HepG2 (cell line): ENCODE measurements around the gene TRIM28. TPM values are rescaled to one million over a fixed set of nuclear protein-coding genes. Genes with fewer than 3 reads are reported as not detected.

ENCODE experiments used
- CSRNP2 ChIP-seq: sonication (generic); formaldehyde crosslinking; conservative IDR thresholded peaks from 2 replicates; pipeline ENCODE4 v1.8.0; 2022; ENCODE audit warnings: low read depth, missing genetic modification reagents
- FOXK2 ChIP-seq: fragments of 450-650 bp; IDR thresholded peaks from 2 replicates; pipeline ENCODE4 v1.6.1; 2016
- HINFP ChIP-seq: sonication (generic); formaldehyde crosslinking; IDR thresholded peaks from 2 replicates; pipeline ENCODE4 v1.4.0; 2020; ENCODE audit warnings: low read depth, mild to moderate bottlenecking, missing genetic modification reagents
- HNF4A ChIP-seq: sonication (generic); formaldehyde crosslinking; IDR thresholded peaks from 2 replicates; pipeline ENCODE4 v1.4.0; 2020; ENCODE audit warnings: missing genetic modification reagents
- MED1 ChIP-seq: sonication (generic); formaldehyde crosslinking; IDR thresholded peaks from 2 replicates; pipeline ENCODE4 v1.4.0; 2020; ENCODE audit warnings: missing genetic modification reagents
- NR2F6 ChIP-seq, 2 experiments: IDR thresholded peaks; 2 replicates each; pipeline ENCODE4 v1.6.1; 2016; ENCODE audit warnings: antibody characterized with exemption in 1 of 2, mild to moderate bottlenecking in 1 of 2
- NR3C1 ChIP-seq: sonication (generic); formaldehyde crosslinking; IDR thresholded peaks from 2 replicates; pipeline ENCODE4 v1.4.0; 2020; ENCODE audit warnings: missing genetic modification reagents
- PAWR ChIP-seq: sonication (generic); formaldehyde crosslinking; IDR thresholded peaks from 2 replicates; pipeline ENCODE4 v1.4.0; 2020; ENCODE audit warnings: missing genetic modification reagents, mild to moderate bottlenecking, borderline replicate concordance
- POGZ ChIP-seq: sonication (generic); formaldehyde crosslinking; IDR thresholded peaks from 2 replicates; pipeline ENCODE4 v1.4.0; 2020; ENCODE audit warnings: mild to moderate bottlenecking, missing genetic modification reagents
- RARA ChIP-seq: IDR thresholded peaks from 2 replicates; pipeline ENCODE4 v1.6.1; 2016; ENCODE audit warnings: missing genetic modification reagents, missing compliant biosample characterization
- RELA ChIP-seq: sonication (generic); formaldehyde crosslinking; IDR thresholded peaks from 2 replicates; pipeline ENCODE4 v1.4.0; 2020; ENCODE audit warnings: missing genetic modification reagents
- SALL1 ChIP-seq: sonication (generic); formaldehyde crosslinking; IDR thresholded peaks from 2 replicates; pipeline ENCODE4 v1.8.0; 2022; ENCODE audit warnings: mild to moderate bottlenecking, missing genetic modification reagents
- SRY ChIP-seq: sonication (generic); formaldehyde crosslinking; IDR thresholded peaks from 2 replicates; pipeline ENCODE4 v1.8.0; 2022; ENCODE audit warnings: mild to moderate bottlenecking, missing genetic modification reagents
- TFAP4 ChIP-seq: sonication (generic); IDR thresholded peaks from 2 replicates; pipeline ENCODE4 v1.6.1; 2016; ENCODE audit warnings: low read depth, borderline replicate concordance
- ZMAT3 ChIP-seq: sonication (generic); formaldehyde crosslinking; conservative IDR thresholded peaks from 2 replicates; pipeline ENCODE4 v1.7.0; 2021; ENCODE audit warnings: missing genetic modification reagents
- ZNF180 ChIP-seq: sonication (generic); formaldehyde crosslinking; IDR thresholded peaks from 2 replicates; pipeline ENCODE4 v1.4.0; 2020; ENCODE audit warnings: low read depth, missing genetic modification reagents, borderline replicate concordance
- ZNF281 ChIP-seq: sonication (generic); formaldehyde crosslinking; IDR thresholded peaks from 2 replicates; pipeline ENCODE4 v1.4.0; 2020; ENCODE audit warnings: missing genetic modification reagents, borderline replicate concordance
- ZNF451 ChIP-seq: sonication (generic); formaldehyde crosslinking; IDR thresholded peaks from 2 replicates; pipeline ENCODE4 v1.5.0; 2020; ENCODE audit warnings: mild to moderate bottlenecking, missing genetic modification reagents
- ZNF468 ChIP-seq: sonication (generic); formaldehyde crosslinking; IDR thresholded peaks from 2 replicates; pipeline ENCODE4 v1.8.0; 2022; ENCODE audit warnings: mild to moderate bottlenecking, moderate library complexity, missing genetic modification reagents
- ZNF644 ChIP-seq: IDR thresholded peaks from 2 replicates; pipeline ENCODE4 v1.6.1; 2016; ENCODE audit warnings: low read depth
- ZNF775 ChIP-seq: sonication (generic); formaldehyde crosslinking; IDR thresholded peaks from 2 replicates; pipeline ENCODE4 v1.4.0; 2020; ENCODE audit warnings: missing genetic modification reagents, mild to moderate bottlenecking, moderate library complexity, borderline replicate concordance
- ZNF790 ChIP-seq: sonication (generic); formaldehyde crosslinking; IDR thresholded peaks from 2 replicates; pipeline ENCODE4 v1.8.0; 2022; ENCODE audit warnings: missing genetic modification reagents, mild to moderate bottlenecking, borderline replicate concordance
- ZSCAN30 ChIP-seq: sonication (generic); formaldehyde crosslinking; IDR thresholded peaks from 2 replicates; pipeline ENCODE4 v1.5.0; 2020; ENCODE audit warnings: mild to moderate bottlenecking, missing genetic modification reagents
- ZSCAN9 ChIP-seq: IDR thresholded peaks from 2 replicates; pipeline ENCODE4 v1.6.1; 2016; ENCODE audit warnings: borderline replicate concordance
- polyA plus RNA-seq, 8 experiments: library from polyadenylated mRNA; depleted of rRNA in 3 of 8; stranded (reverse) in 7 of 8; unstranded in 1 of 8; fragments of >200 nt; fragmentation: Illumina TruSeq in 4 of 8; extraction: Trizol in 4 of 8; gene quantifications; 2 replicates each; pipeline versions ENCODE4 v1.2.1 to v1.2.3, GENCODE V29; 2011 to 2016; ENCODE audit warnings: low read depth in 4 of 8, missing spikeins in 1 of 8, mixed read lengths in 1 of 8; ENCODE audit not compliant: insufficient read depth in 1 of 8
- total RNA-seq, 5 experiments: library from RNA; depleted of rRNA; stranded (reverse); fragments of >200 nt; fragmentation: Illumina TruSeq; extraction: Trizol; gene quantifications; 2 replicates each; pipeline ENCODE4 v1.2.3, GENCODE V29; 2016; ENCODE audit warnings: low read depth in 1 of 5

Gene TRIM28
- total and polyA plus RNA-seq, 2 of the 13 experiments (the other 11 are each of a cell fraction or from before 2014, with no cell fraction given): 361 to 439 TPM

- no peak; the same call in 1 of the 2 replicates for TF ChIP-seq ZNF468 (CRISPR knock-in tag)
- no peak; the same call in 1 of the 2 replicates for TF ChIP-seq ZSCAN9 (CRISPR knock-in tag)
- no peak for TF ChIP-seq RELA (CRISPR knock-in tag)
- TF ChIP-seq NR2F6 (IDR thresholded peaks at IDR 0.05): no peak
- peak; percentile 13; the same call in 1 of the 2 replicates for TF ChIP-seq NR2F6 (CRISPR knock-in tag; IDR thresholded peaks at IDR 0.05)
- peak; percentile 83; the same call in 1 of the 2 replicates for TF ChIP-seq ZMAT3
- TF ChIP-seq NR3C1 (CRISPR knock-in tag): no peak
- peak; percentile 54 for TF ChIP-seq MED1 (CRISPR knock-in tag)
- TF ChIP-seq TFAP4: peak; percentile 60; the same call in 1 of the 2 replicates
- TF ChIP-seq FOXK2: no peak
- TF ChIP-seq ZNF775 (CRISPR knock-in tag): no peak
- TF ChIP-seq POGZ (CRISPR knock-in tag): no peak
- TF ChIP-seq HINFP (CRISPR knock-in tag): peak; percentile 64
- no peak for TF ChIP-seq ZNF790 (CRISPR knock-in tag)
- TF ChIP-seq ZNF180 (CRISPR knock-in tag): no peak
- TF ChIP-seq CSRNP2 (CRISPR knock-in tag): no peak
- 0 out of 2 replicates have a peak, but pooled peaks have one; percentile 4 for TF ChIP-seq RARA (CRISPR knock-in tag)
- TF ChIP-seq PAWR: no peak
- peak; percentile 86 for TF ChIP-seq ZSCAN30 (CRISPR knock-in tag)
- TF ChIP-seq ZNF644: no peak
- TF ChIP-seq SALL1 (CRISPR knock-in tag): peak; percentile 66
- peak; percentile 82 for TF ChIP-seq ZNF451
- peak; percentile 79 for TF ChIP-seq SRY
- no peak for TF ChIP-seq HNF4A (CRISPR knock-in tag)
- peak; percentile 67; the same call in 1 of the 2 replicates for TF ChIP-seq ZNF281 (CRISPR knock-in tag)
Measured at GRCh38 chr19:58558623-58559274, 14.9 kb downstream of the TRIM28 start (continued).
